KMS-11 (cell line): ENCODE results near the gene PLP2.

Experiments used
- H2AFZ ChIP-seq: fragments of 200-600 bp; sonication (generic); 2 replicates; pipeline ENCODE4 v1.6.1; 2016; ENCODE audit warnings: antibody characterized with exemption, mixed run types, low read depth
- H3K27ac ChIP-seq: fragments of 200-600 bp; sonication (generic); 2 replicates; pipeline ENCODE4 v1.6.1; 2016; ENCODE audit warnings: mild to moderate bottlenecking, mixed run types
- H3K27me3 ChIP-seq: fragments of 200-600 bp; sonication (generic); 2 replicates; pipeline ENCODE4 v1.6.1; 2017; ENCODE audit warnings: mild to moderate bottlenecking, low read depth, mixed run types, moderate library complexity; ENCODE audit not compliant: insufficient read depth
- H3K36me3 ChIP-seq: fragments of 200-600 bp; sonication (generic); 2 replicates; pipeline ENCODE4 v1.6.1; 2017; ENCODE audit warnings: mild to moderate bottlenecking, mixed run types; ENCODE audit not compliant: insufficient read depth
- H3K4me1 ChIP-seq: fragments of 200-600 bp; sonication (generic); 2 replicates; pipeline ENCODE4 v1.6.1; 2016; ENCODE audit warnings: mild to moderate bottlenecking, low read depth, mixed run types; ENCODE audit not compliant: poor library complexity, severe bottlenecking
- H3K4me2 ChIP-seq: fragments of 200-600 bp; sonication (generic); 2 replicates; pipeline ENCODE4 v1.7.0; 2016; ENCODE audit warnings: mild to moderate bottlenecking, mixed run types
- H3K4me3 ChIP-seq: fragments of 200-600 bp; sonication (generic); IDR thresholded peaks from 2 replicates; pipeline ENCODE4 v1.6.1; 2017; ENCODE audit warnings: low read depth, low read length, mixed read lengths; ENCODE audit not compliant: insufficient read depth
- H3K79me2 ChIP-seq: fragments of 200-600 bp; sonication (generic); 2 replicates; pipeline ENCODE4 v1.6.1; 2016; ENCODE audit warnings: low read depth, mixed run types; ENCODE audit not compliant: insufficient read depth
- H3K9ac ChIP-seq: fragments of 200-600 bp; sonication (generic); 2 replicates; pipeline ENCODE4 v1.6.1; 2016; ENCODE audit warnings: mild to moderate bottlenecking, mixed run types
- H4K20me1 ChIP-seq: fragments of 200-600 bp; sonication (generic); 2 replicates; pipeline ENCODE4 v1.6.1; 2016; ENCODE audit warnings: mild to moderate bottlenecking, mixed run types; ENCODE audit not compliant: insufficient read depth
- CTCF ChIP-seq: fragments of 200-600 bp; sonication (generic); conservative IDR thresholded peaks from 2 replicates; pipeline ENCODE4 v1.6.1; 2017; ENCODE audit warnings: low read depth, mild to moderate bottlenecking, antibody characterized with exemption, low read length, moderate library complexity, mixed read lengths

PLP2 gene

GRCh38 chrX:49211074-49211473 is 39.4 kb downstream of the PLP2 start:
- Histone ChIP-seq H3K4me3 (no peak overlapping the region), H3K36me3 (no peaks in the 10 kb centered on the region), H4K20me1 (no peaks in the 10 kb centered on the region), H3K9ac (no peak overlapping the region), H3K4me2 (no peak overlapping the region), H3K27me3 (no peaks in the 10 kb centered on the region), H2AFZ (no peak overlapping the region), H3K27ac (no peak overlapping the region), H3K79me2 (no peaks in the 10 kb centered on the region), H3K4me1 (no peaks in the 10 kb centered on the region)
- TF ChIP-seq CTCF, result no peak

DNA sequence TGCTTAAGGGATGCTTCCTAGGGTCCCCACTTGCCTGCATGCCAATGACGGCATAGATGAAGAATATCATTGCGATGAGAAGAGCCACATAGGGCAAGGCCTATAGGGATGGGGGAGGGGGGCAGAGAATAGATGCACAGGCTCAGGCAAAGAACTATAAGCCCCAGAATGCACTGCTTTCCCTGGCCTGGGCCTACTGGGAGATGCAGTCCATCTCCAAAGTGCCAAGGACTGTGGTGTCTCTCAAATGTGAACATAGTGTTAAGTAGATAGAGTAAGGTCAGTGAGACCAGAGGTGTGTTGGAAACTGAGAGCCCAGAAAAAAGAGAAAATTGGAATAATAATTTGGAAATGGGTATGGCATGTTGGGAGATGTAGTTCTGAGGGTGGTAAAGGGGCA is 40.5 kb downstream of the PLP2 start:
- no peak overlapping the region for H3K9ac ChIP-seq
- no peak overlapping the region for H2AFZ ChIP-seq
- no peaks in the 10 kb centered on the region for H4K20me1 ChIP-seq
- no peak overlapping the region for H3K4me2 ChIP-seq
- no peak overlapping the region for H3K27ac ChIP-seq
- TF ChIP-seq CTCF, result no peak
- H3K4me1 ChIP-seq, result no peaks in the 10 kb centered on the region
- no peaks in the 10 kb centered on the region for H3K27me3 ChIP-seq
- H3K4me3 ChIP-seq, result no peak overlapping the region
- H3K36me3 ChIP-seq, result no peaks in the 10 kb centered on the region
- no peaks in the 10 kb centered on the region for H3K79me2 ChIP-seq

DNA sequence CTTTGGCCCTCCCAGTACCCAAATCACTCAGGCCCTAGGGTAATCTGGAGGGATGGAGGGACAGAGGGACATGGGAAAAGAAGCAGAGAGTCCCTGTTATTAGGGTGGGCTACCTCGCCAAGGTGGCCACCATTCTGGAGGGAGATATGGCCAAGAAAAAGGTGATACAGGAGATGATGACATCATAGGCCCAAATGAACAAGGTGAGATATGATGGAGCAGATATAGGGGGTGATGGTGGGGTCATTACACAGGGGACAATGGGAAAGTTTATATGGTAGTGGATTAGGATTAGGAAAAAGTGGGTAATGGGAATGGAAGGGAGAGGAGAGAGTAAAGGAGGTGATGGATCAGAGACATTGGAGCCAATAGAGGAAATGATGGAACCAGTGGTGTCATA is 41.2 kb downstream of the PLP2 start:
- Histone ChIP-seq H4K20me1 (no peaks in the 10 kb centered on the region), H2AFZ (no peak overlapping the region), H3K4me3 (no peak overlapping the region), H3K9ac (no peak overlapping the region), H3K79me2 (no peaks in the 10 kb centered on the region), H3K27me3 (no peaks in the 10 kb centered on the region), H3K4me1 (no peaks in the 10 kb centered on the region), H3K36me3 (no peaks in the 10 kb centered on the region), H3K27ac (no peak overlapping the region), H3K4me2 (no peak overlapping the region)
- TF ChIP-seq CTCF, result no peak

DNA sequence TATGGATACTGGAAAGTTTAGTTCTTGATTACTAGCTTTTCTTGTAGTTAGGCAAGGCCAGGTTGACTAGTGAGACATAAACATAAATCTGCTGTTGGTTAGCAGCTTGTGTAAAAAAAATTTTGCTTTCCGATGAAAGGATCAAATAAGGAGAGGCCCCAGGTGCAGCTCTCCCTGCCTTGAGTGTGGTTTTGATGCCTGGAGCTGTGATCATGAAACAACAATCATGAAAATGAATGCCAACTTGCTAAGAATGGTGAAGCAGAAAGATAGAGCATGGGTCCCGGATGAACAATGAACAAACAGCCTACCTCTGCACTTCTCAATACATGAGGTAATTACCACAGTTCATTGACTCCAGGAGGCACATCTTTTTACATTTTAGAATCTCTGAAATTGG is 42.7 kb downstream of the PLP2 start:
- no peak for TF ChIP-seq CTCF
- no peaks in the 10 kb centered on the region for H3K79me2 ChIP-seq
- H3K4me3 ChIP-seq, result no peak overlapping the region
- H3K27ac ChIP-seq, result no peak overlapping the region
- no peaks in the 10 kb centered on the region for H3K27me3 ChIP-seq
- no peaks in the 10 kb centered on the region for H3K36me3 ChIP-seq
- H4K20me1 ChIP-seq, result no peaks in the 10 kb centered on the region
- H3K9ac ChIP-seq, result no peak overlapping the region
- H3K4me2 ChIP-seq, result no peak overlapping the region
- no peak overlapping the region for H2AFZ ChIP-seq
- H3K4me1 ChIP-seq, result no peaks in the 10 kb centered on the region
